Left hindlimb (tissue), 1 donor: ENCODE measurements around the gene MPHOSPH9.

Experiments
- DNase-seq: peaks from one replicate; pipeline ENCODE4 v3.0.0-alpha.2; 2018

Gene MPHOSPH9

GRCh38 chr12:123148655-123149054 is 84.3 kb downstream of the MPHOSPH9 start:
- DNase-seq: no peak

- no peak for DNase-seq
These were observed 84.7 kb downstream of the MPHOSPH9 start for GRCh38 chr12:123148223-123148622.

GRCh38 chr12:123145211-123145610 is 87.7 kb downstream of the MPHOSPH9 start:
- DNase-seq: no peak

- no peak for DNase-seq
These were observed 89.0 kb downstream of the MPHOSPH9 start for GRCh38 chr12:123143736-123144461.

GRCh38 chr12:123142921-123143735 is 89.8 kb downstream of the MPHOSPH9 start:
- DNase-seq: no peak

- DNase-seq: no peak
These were observed 90.5 kb downstream of the MPHOSPH9 start for GRCh38 chr12:123142518-123142840.

- peak; percentile 47 for DNase-seq
These were observed 91.1 kb downstream of the MPHOSPH9 start for GRCh38 chr12:123141615-123142517.

GRCh38 chr12:123140676-123141614 is 92.0 kb downstream of the MPHOSPH9 start:
- no peak for DNase-seq

GRCh38 chr12:123139926-123140675 is 92.8 kb downstream of the MPHOSPH9 start:
- no peak for DNase-seq

GRCh38 chr12:123135688-123136087 is 97.3 kb downstream of the MPHOSPH9 start:
- no peak for DNase-seq

GRCh38 chr12:123134826-123135225 is 98.1 kb downstream of the MPHOSPH9 start:
- no peak for DNase-seq

- DNase-seq: no peak
These were observed 98.7 kb downstream of the MPHOSPH9 start for GRCh38 chr12:123134271-123134671.

- DNase-seq: no peak
These were observed 99.2 kb downstream of the MPHOSPH9 start for GRCh38 chr12:123133701-123134100.

GRCh38 chr12:123132951-123133619 is 99.9 kb downstream of the MPHOSPH9 start:
- DNase-seq: no peak

GRCh38 chr12:123131879-123132402 is 101.0 kb downstream of the MPHOSPH9 start:
- no peak for DNase-seq

- DNase-seq: no peak
These were observed 101.6 kb downstream of the MPHOSPH9 start for GRCh38 chr12:123131291-123131832.

- no peak for DNase-seq
These were observed 103.3 kb downstream of the MPHOSPH9 start for GRCh38 chr12:123129621-123130020.

- DNase-seq: no peak
These were observed 105.8 kb downstream of the MPHOSPH9 start for GRCh38 chr12:123127182-123127495.

- DNase-seq: peak; percentile 76
These were observed 106.4 kb downstream of the MPHOSPH9 start for GRCh38 chr12:123126294-123127181.
